ENCODE data around the gene SIAH3.
"Not testable (repeated sequence)": the region's sequence is repeated elsewhere in the genome, so short reads cannot be mapped to it uniquely, and the experiment has no call there.

SIAH3 gene

GRCh38 chr13:45851171-45851921 is at the start of gene SIAH3:
TSS of gene SIAH3 (minus strand) at chr13:45851753. CDS start at chr13:45851629, 124 bp downstream.
- no peak for DNase-seq

DNA sequence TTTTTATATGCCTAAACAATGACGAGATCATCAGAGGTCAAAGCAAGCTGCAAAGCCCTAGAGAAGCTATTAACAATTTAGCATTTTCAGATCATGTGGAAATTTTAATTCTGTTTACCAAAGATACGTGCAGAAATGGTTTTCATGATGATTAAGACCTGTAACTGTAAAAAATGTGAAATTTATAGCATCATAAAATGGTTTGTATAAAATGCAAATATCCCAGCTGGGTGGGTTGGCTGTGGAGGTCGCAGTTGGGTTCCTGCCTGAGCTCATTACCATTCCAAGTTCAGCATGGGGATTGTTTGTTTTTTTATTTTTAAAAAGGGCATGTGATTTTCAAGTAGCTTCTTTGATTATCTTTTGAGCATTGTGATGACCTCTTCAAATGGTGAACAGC is 47.9 kb upstream of the SIAH3 start:
- DNase-seq = no peak

- DNase-seq = no peak
These were observed 46.0 kb upstream of the SIAH3 start for GRCh38 chr13:45897562-45897961.

DNA sequence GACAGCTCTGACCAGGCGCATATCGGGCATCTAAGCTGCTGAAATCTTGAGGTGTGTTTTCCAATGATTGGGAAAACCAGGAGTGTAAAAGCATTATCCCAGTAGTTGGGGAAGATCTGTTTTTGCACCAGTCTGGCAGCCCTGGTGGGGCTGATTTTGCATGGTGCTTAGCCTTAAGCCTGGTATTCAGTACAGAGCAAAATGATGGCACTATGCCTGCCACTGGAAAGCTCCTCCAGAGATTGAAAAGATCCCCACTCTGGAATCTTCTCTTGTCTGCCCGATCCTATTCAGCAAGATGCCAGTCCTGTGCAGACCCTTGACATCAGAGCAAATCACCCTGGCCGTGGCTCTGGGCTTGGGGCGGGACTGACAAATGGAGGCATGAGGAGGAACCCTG is 44.7 kb upstream of the SIAH3 start:
- no peak for DNase-seq

GRCh38 chr13:45895881-45896280 is 44.3 kb upstream of the SIAH3 start:
- no peak for DNase-seq

DNA sequence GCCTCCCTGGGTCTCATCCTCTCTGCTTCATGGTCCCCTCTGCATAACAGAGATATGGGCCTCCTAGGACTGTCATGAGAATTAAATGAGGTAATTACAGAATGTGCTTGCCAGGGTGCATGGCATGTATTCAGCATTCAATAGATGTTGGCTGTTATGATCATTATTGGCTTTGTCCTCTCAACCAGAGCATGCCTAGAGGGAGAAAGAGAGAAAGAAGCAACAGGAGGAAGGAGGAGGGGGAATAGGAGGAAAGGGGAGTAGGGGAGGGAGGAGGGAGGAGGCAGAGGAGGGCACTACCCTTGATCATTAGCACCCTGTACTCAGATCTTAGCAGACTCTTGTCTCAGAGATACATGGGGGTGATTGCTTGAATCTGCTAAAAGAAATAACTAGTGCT is 41.0 kb upstream of the SIAH3 start:
- no peak for DNase-seq

GRCh38 chr13:45889590-45890243 is 38.2 kb upstream of the SIAH3 start:
- no peak for DNase-seq

- DNase-seq = no peak
These were observed 34.9 kb upstream of the SIAH3 start for GRCh38 chr13:45886466-45886865.

GRCh38 chr13:45885194-45885593 is 33.6 kb upstream of the SIAH3 start:
- no peak for DNase-seq

DNA sequence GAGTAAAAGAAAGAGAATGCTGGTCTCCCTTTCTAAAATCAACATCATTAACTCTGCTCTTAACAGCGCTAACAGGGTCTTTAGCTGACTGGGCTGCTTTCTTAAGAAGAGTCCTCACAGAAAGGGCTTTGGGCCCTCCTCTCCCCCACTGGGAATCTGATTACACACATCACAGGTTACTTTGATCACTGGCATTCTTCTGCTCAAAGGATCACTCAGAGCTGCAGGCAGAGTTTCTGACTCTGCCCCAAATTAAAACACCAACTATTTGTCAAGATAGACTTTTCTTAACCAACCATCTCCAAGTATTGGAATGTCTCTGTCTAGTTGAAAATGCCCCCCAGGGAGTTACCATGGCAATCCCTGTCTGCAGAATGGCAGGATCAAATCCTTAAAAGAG is 31.1 kb upstream of the SIAH3 start:
- no peak for DNase-seq

DNA sequence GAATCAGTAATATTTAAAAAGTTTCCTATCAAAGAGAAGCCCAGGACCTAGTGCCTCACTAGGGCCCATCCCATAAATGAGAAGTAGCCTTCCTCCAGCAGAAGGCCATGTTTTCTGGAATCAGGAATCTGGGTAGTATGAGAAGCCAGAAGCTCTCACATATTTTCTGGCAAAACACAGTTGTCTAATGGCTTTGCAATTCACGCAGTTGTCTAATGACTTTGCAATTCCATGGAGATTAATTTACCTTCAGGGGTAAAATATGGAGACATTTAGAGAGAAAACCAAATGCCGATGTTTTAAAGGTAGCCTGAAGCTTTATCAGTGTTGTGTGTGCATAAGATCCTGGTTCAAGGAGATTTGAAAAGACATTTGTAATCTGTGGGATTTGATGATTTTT is 29.8 kb upstream of the SIAH3 start:
- DNase-seq = no peak

DNA sequence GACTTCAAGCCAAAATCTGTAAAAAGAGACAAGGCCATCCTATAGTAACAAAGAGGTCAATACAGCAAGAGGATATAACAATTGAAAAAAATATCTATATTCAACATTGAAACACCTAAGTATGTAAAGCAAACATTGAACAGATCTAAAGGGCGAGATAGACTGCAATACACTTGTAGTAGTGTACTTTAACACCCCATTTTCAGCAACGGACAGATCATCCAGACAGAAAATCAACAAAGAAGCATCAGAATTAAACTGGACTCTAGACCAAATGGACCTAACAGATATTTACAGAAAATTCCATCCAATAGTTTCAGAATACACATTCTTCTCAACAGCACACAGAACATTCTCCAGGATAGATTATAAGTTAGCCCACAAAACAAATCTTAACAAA is 28.7 kb upstream of the SIAH3 start:
- no peak for DNase-seq

DNA sequence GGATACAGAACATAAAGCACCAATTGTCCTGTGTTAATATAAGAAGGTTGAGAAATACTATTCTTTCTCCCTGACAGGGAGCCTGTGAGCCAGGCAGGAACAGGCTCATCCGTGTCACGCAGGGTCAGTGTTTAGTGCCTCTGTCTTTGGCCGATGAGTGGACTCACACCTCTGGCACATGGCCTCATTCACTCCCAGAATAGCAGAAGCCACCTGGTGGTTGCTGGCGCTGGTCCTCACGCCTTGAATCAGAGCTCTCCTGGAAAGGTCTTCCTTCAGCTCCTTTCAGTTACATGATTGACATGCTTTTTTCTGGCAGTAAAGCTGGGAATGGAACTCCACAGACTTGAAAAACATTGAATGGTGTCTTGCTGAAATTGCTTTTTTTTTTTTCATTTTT is 28.1 kb upstream of the SIAH3 start:
- no peak for DNase-seq

DNA sequence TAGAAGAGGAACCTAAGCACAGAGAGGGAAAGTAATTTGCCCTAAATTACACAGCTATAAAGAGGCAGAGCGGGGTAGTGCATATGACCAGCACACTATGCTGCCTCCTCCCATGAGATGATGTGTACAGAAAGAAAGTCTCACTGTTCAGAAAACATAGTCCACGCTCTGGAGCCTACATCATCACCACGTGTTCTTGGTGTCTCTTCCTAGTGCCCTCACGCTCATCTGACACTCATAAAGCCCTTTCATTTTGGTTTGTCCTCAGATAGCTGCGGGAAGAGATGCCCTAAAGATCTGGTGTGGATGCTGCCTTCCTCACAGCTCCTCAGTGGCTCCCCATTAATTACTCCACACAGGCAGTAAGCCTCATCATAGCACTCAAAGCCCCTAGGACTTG is 27.4 kb upstream of the SIAH3 start:
- no peak for DNase-seq

GRCh38 chr13:45876781-45877180 is 25.2 kb upstream of the SIAH3 start:
- DNase-seq = no peak

DNA sequence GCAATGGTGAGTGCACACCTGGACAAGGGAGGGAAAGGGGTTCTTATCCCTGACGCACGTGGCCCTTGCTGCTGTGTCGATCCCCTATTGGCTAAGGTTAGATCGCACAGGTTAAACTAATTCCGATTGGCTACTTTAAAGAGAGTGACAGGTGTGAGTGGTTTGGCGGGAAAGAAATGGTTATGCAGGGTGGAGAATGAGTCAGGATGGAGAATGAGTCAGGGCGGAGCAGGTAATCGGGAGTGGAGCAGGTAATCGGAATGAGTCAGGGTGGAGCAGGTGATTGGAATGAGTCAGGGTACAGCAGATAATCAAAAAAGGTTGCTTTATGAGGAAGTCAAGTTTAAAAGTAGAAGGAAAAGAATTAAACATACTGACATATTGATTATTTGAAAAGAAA is 24.4 kb upstream of the SIAH3 start:
- no peak for DNase-seq

DNA sequence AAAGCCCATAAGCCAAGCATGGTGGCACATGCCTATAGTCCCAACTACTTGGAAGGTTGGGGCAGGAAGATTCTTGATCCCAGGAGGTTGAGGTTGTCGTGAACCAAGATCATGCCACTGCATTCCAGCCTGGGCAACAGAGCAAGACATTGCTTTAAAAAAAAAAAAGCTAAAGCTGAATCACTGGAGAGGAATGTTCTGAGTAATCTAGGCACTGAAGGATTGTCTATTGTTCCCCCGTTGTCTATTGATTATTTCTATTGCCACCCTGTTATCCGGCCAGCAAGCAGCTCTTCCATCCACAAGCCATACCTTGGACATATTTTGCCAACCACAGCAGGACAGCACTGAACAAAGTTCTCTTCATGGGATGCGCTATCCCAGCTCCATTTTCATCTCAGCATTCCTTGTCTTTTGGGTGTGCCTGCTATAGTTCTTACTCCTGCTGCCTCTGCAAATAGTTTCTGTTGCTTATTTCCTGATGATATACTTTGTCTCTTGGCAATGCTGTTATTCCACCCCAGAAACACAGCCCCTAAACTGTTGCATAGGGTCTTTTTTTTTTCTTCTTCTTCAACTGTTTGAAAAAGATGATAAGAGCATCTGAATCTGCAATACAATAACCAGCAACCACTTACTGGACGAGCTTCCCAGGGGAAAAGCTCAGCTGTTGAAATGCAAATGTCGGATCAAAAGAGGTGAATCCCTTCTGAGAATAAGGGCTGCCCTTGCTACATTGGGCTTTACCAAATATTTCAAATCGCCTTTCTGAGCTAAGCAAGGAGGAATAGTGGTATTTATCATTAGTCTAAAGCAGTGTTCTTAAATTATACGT is 22.2 kb upstream of the SIAH3 start:
- no peak for DNase-seq

- no peak for DNase-seq
These were observed 21.0 kb upstream of the SIAH3 start for GRCh38 chr13:45872566-45872965.

DNA sequence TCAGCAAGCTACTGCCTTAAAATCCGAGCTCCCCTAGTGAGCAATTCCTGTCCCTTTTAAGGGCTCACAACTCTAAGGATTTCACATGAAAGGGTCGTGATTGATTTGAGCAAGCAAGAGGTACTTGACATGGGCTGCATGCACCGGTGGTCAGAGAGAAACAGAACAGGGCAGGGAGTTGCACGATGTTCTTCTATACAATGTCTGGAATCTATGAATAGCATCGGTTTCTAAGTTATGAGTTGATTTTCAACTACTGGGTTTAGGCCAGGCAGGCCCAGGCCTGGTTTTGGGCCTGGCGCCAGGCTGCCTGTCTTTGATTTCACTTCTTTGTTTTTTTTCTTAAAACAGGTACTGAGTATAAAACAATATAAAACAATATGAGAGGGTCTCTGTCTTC is 19.6 kb upstream of the SIAH3 start:
- DNase-seq = not testable (repeated sequence)

GRCh38 chr13:45870232-45870631 is 18.7 kb upstream of the SIAH3 start:
- DNase-seq = no peak

GRCh38 chr13:45865414-45865813 is 13.9 kb upstream of the SIAH3 start:
- no peak for DNase-seq

- no peak for DNase-seq
These were observed 12.4 kb upstream of the SIAH3 start for GRCh38 chr13:45863709-45864590.

GRCh38 chr13:45861322-45861721 is 9.8 kb upstream of the SIAH3 start:
- DNase-seq = no peak

Data from stimulated activated naive CD4-positive, alpha-beta T cell treated with Interleukin-2 at 50 U/mL for 16 hours (primary cell).